Endothelial cell of umbilical vein (primary cell): ENCODE measurements around the gene TBC1D24. TPM values are rescaled to one million over a fixed set of nuclear protein-coding genes. Genes with fewer than 3 reads are reported as not detected.

Experiments used
- BruUV-seq: library from RNA; stranded (reverse); fragments of 400-500 nt; replicated peaks from 2 replicates; lab custom pipeline; 2021; lab: Mats Ljungman, UMichigan
- CTCF ChIA-PET: fragments of 300-600, 350-600 bp; sonication (Branson Sonifier 250); formaldehyde crosslinking; loops from one replicate; lab custom pipeline; 2021; ENCODE audit warnings: antibody characterized with exemption, inconsistent platforms; lab: Charles Lee
- POLR2A ChIA-PET: fragments of 300-600, 350-600 bp; sonication (Branson Sonifier 250); formaldehyde crosslinking; loops from one replicate; lab custom pipeline; 2021; ENCODE audit warnings: antibody characterized with exemption, inconsistent platforms; lab: Charles Lee
- DNase-seq: peaks from one replicate; pipeline ENCODE4 v3.0.0-alpha.2; 2011; ENCODE audit warnings: low read depth, low spot score
- FAIRE-seq: peaks from 2 replicates; lab custom pipeline; 2011; peaks lifted over from hg19 to GRCh38; lab: Jason Lieb, UNC
- H2AFZ ChIP-seq: 2 replicates; pipeline ENCODE4 v1.6.0; 2012; ENCODE audit warnings: low read depth, low read length, control low read depth, inconsistent platforms
- H3K27ac ChIP-seq: 2 replicates; pipeline ENCODE4 v1.5.1; 2011; ENCODE audit warnings: low read depth, mild to moderate bottlenecking, control low read depth, low read length, moderate library complexity; ENCODE audit not compliant: insufficient read depth
- H3K27me3 ChIP-seq, 2 experiments: 2 replicates each; pipeline versions ENCODE4 v1.6.0 to v1.6.1; 2011; ENCODE audit warnings: low read length in 2 of 2, mixed read lengths in 1 of 2; ENCODE audit not compliant: control insufficient read depth in 2 of 2, insufficient read depth in 2 of 2
- H3K36me3 ChIP-seq, 2 experiments: 2 replicates in 1 of 2; 3 replicates in 1 of 2; pipeline ENCODE4 v1.5.1; 2011; ENCODE audit warnings: low read length in 2 of 2, mild to moderate bottlenecking in 1 of 2, moderate library complexity in 1 of 2; ENCODE audit not compliant: control insufficient read depth in 2 of 2, insufficient read depth in 2 of 2; ENCODE audit errors: extremely low read depth in 1 of 2
- H3K4me1 ChIP-seq: 3 replicates; pipeline ENCODE4 v1.5.1; 2011; ENCODE audit warnings: mild to moderate bottlenecking, low read length; ENCODE audit not compliant: control insufficient read depth, insufficient read depth; ENCODE audit errors: extremely low read depth
- H3K4me2 ChIP-seq: 2 replicates; pipeline ENCODE4 v1.6.1; 2011; ENCODE audit warnings: low read length, control low read depth, mixed read lengths; ENCODE audit not compliant: insufficient read depth
- H3K4me3 ChIP-seq, 3 experiments: fragments of 200-600 bp in 1 of 3; sonication (generic), shearing (Covaris generic) in 1 of 3; replicated peaks in 1 of 3; 2 replicates each; pipeline ENCODE4 v1.5.1; 2011 to 2016; ENCODE audit warnings: control low read depth in 3 of 3, low read length in 3 of 3, mild to moderate bottlenecking in 2 of 3, inconsistent platforms in 1 of 3, low read depth in 1 of 3, moderate library complexity in 1 of 3; ENCODE audit not compliant: insufficient read depth in 1 of 3
- H3K79me2 ChIP-seq: 2 replicates; pipeline ENCODE4 v1.6.0; 2012; ENCODE audit warnings: low read length, inconsistent platforms; ENCODE audit not compliant: control insufficient read depth, insufficient read depth
- H3K9ac ChIP-seq: replicated peaks from 2 replicates; pipeline ENCODE3; 2011; ENCODE audit warnings: low read length, control low read depth; ENCODE audit not compliant: insufficient read depth; ENCODE audit errors: extremely low read depth
- H3K9me1 ChIP-seq: replicated peaks from 3 replicates; pipeline ENCODE4 v1.6.0; 2011; ENCODE audit warnings: mild to moderate bottlenecking, low read length; ENCODE audit not compliant: control insufficient read depth, insufficient read depth; ENCODE audit errors: extremely low read depth
- H3K9me3 ChIP-seq: replicated peaks from 2 replicates; pipeline ENCODE4 v1.5.1; 2012; ENCODE audit warnings: low read length, inconsistent platforms; ENCODE audit not compliant: control insufficient read depth, insufficient read depth
- H4K20me1 ChIP-seq: replicated peaks from 2 replicates; pipeline ENCODE3; 2011; ENCODE audit warnings: mild to moderate bottlenecking, low read length; ENCODE audit not compliant: control insufficient read depth, insufficient read depth; ENCODE audit errors: extremely low read depth
- CTCF ChIP-seq, 2 donors: IDR thresholded peaks; 1 replicate in 1 of 2; 2 replicates in 1 of 2; pipeline ENCODE4 v1.5.1; 2011; ENCODE audit warnings: low read length in 2 of 2, mild to moderate bottlenecking in 2 of 2, moderate library complexity in 2 of 2, control low read depth in 1 of 2, inconsistent platforms in 1 of 2, low read depth in 1 of 2; ENCODE audit not compliant: insufficient read depth in 1 of 2; ENCODE audit errors: extremely low read depth in 1 of 2
- EZH2 ChIP-seq: IDR thresholded peaks from 2 replicates; pipeline ENCODE4 v1.6.1; 2012; ENCODE audit warnings: borderline replicate concordance, low read depth, mild to moderate bottlenecking, moderate library complexity, low read length, inconsistent platforms; ENCODE audit not compliant: severe bottlenecking
- FOS ChIP-seq: IDR thresholded peaks from 2 replicates; pipeline ENCODE4 v1.6.1; 2011; ENCODE audit warnings: mild to moderate bottlenecking, low read length, moderate library complexity, borderline replicate concordance; ENCODE audit not compliant: insufficient read depth
- GATA2 ChIP-seq: IDR thresholded peaks from 2 replicates; pipeline ENCODE4 v1.7.0; 2011; ENCODE audit warnings: low read depth, mild to moderate bottlenecking, moderate library complexity, mixed read lengths, low read length; ENCODE audit not compliant: insufficient read length, insufficient read depth
- JUN ChIP-seq: IDR thresholded peaks from 2 replicates; pipeline ENCODE4 v1.6.1; 2011; ENCODE audit warnings: borderline replicate concordance, low read depth; ENCODE audit not compliant: insufficient read length, insufficient read depth
- MAX ChIP-seq: IDR thresholded peaks from 2 replicates; pipeline ENCODE4 v1.6.1; 2011; ENCODE audit not compliant: insufficient read depth, insufficient read length
- MYC ChIP-seq: IDR thresholded peaks from one replicate; pipeline ENCODE4 v1.6.1; 2011; ENCODE audit warnings: mild to moderate bottlenecking, low read depth, low read length
- POLR2A ChIP-seq: IDR thresholded peaks from 2 replicates; pipeline ENCODE4 v1.6.1; 2012; ENCODE audit warnings: low read depth, mild to moderate bottlenecking, control low read depth, low read length
- POLR2AphosphoS5 ChIP-seq: IDR thresholded peaks from 2 replicates; pipeline ENCODE4 v1.6.1; 2012; ENCODE audit warnings: low read depth, mild to moderate bottlenecking, control low read depth, low read length, moderate library complexity; ENCODE audit not compliant: insufficient read depth
- dilution Hi-C: fragments of 300-500 bp; cut with MboI; formaldehyde crosslinking; loops from one replicate; pipeline ENCODE4 v1.15.0; 2019; ENCODE audit warnings: low sequenced_read_pairs; ENCODE audit not compliant: extremely low pct_ligation_motif_present
- intact Hi-C: fragments of 100-400 bp; cut with micrococcal nuclease; formaldehyde crosslinking; loops from one replicate; pipeline ENCODE4 v1.10.0; 2022
- polyA plus RNA-seq, 4 experiments: library from polyadenylated mRNA; depleted of rRNA in 3 of 4; stranded (reverse) in 3 of 4; unstranded in 1 of 4; fragments of >200 nt; gene quantifications; 2 replicates each; pipeline versions ENCODE4 v1.2.1 to v1.2.3, GENCODE V29; 2011 to 2012; ENCODE audit warnings: missing spikeins in 1 of 4
- total RNA-seq: library from RNA; stranded (reverse); gene quantifications from 2 replicates; pipeline ENCODE4 v1.2.3, GENCODE V29; 2021

The TBC1D24 gene
- total and polyA plus RNA-seq, 2 donors (not counting 3 experiments of a cell fraction or from before 2014, with no cell fraction given): 8.1 to 22.8 TPM

GRCh38 chr16:2436110-2436509 lies 38.8 kb upstream of the TBC1D24 start:
- Histone ChIP-seq H3K79me2 (peaks cover 24% of the 10 kb centered on the region), H3K4me2 (no peak overlapping the region), H4K20me1 (no peaks in the 10 kb centered on the region), H3K9me3 (no peaks in the 10 kb centered on the region), H3K4me3 (no peak overlapping the region), H3K27me3 (no peaks in the 10 kb centered on the region), H3K4me1 (peaks cover under 1% of the 10 kb centered on the region), H3K9me1 (no peaks in the 10 kb centered on the region), H2AFZ (no peak overlapping the region), H3K9ac (no peak overlapping the region), H3K27ac (no peak overlapping the region), H3K36me3 (peaks cover 22 to 29% of the 10 kb centered on the region in 2 experiments)
- CTCF ChIA-PET: no interaction called here
- intact Hi-C loops (no loop called here), dilution Hi-C loops (no loop called here)
- TF ChIP-seq POLR2A: no peak
- TF ChIP-seq JUN: no peak
- TF ChIP-seq CTCF (IDR thresholded peaks at IDR 0.05; ENCODE audit: extremely low read depth in 1 of 2, insufficient read depth in 1 of 2, low read depth in 1 of 2, low read length in 2 of 2): no peak
- no peak for TF ChIP-seq EZH2
- TF ChIP-seq GATA2: no peak
- no peak for TF ChIP-seq POLR2AphosphoS5
- no peak for TF ChIP-seq MYC
- TF ChIP-seq MAX: no peak
- no peak for TF ChIP-seq FOS
- DNase-seq: no peak
- POLR2A ChIA-PET: no interaction called here
- FAIRE-seq: no peak
- no TSS peak for BruUV-seq
